Measurements from ENCODE around the gene MZF1. TPM values are rescaled to one million over a fixed set of nuclear protein-coding genes. Genes with fewer than 3 reads are reported as not detected.

The MZF1 gene
- total RNA-seq, 1 experiment from 2014 or later, result 16.5 TPM

- peak; percentile 57 for DNase-seq (ENCODE audit: low read depth)
These were observed 59.2 kb downstream of the MZF1 start for GRCh38 chr19:58513694-58514563.

DNA sequence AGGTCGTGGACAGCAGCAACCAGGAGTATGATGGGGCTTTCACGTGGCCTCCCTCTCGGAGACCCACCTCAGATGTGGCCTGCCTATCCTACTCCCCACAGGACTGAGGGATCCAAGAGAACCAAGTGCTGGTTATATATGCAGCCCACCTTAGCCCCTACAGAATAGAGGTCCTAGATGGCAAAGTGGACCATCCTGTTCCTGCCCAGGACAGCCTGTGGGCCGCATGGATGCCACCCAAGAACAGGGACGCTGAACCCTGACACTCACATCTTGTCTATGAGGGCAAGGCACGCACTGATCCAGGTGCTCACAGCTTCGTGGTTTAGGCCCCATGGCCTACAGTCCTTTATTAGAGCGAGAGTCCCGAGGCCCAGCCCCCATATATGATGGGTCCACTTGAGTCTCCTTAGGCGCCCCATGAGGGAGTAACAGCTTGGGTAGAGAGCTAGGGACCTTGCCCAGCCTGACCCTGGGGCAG is 59.9 kb downstream of the MZF1 start:
- DNase-seq (ENCODE audit: low read depth), result no peak

Other genes with a start within 250 kb of the MZF1 start
- gene ZSCAN22, start 246.3 kb downstream of the MZF1 start, total RNA-seq (2014; rRNA removed), result 2.6 and 3.5 TPM in 2 replicates
- gene A1BG, start 219.8 kb downstream of the MZF1 start, total RNA-seq (2014; rRNA removed), result 27.7 and 62.6 TPM in 2 replicates
- 1.1 TPM in 2 replicates for gene ZNF497, start 210.6 kb downstream of the MZF1 start, total RNA-seq (2014; rRNA removed)
- gene ZNF837, start 192.3 kb downstream of the MZF1 start, total RNA-seq (2014; rRNA removed), result 4.6 and 6.0 TPM in 2 replicates
- 1,719 and 2,296 TPM in 2 replicates for gene RPS5, start 186.1 kb downstream of the MZF1 start, total RNA-seq (2014; rRNA removed)
- 0.29 TPM in 1 of 2 replicates, not detected in the other for gene RNF225, start 177.7 kb downstream of the MZF1 start, total RNA-seq (2014; rRNA removed)
- 16.5 and 18.8 TPM in 2 replicates for gene ZNF584, start 164.7 kb downstream of the MZF1 start, total RNA-seq (2014; rRNA removed)
- gene ZNF132, start 133.2 kb downstream of the MZF1 start, total RNA-seq (2014; rRNA removed), result 5.3 and 5.7 TPM in 2 replicates
- gene ZNF324B, start 121.7 kb downstream of the MZF1 start, total RNA-seq (2014; rRNA removed), result 7.8 and 8.6 TPM in 2 replicates
- gene ZNF324, start 106.3 kb downstream of the MZF1 start, total RNA-seq (2014; rRNA removed), result 14.9 and 15.5 TPM in 2 replicates
- gene ZNF446, start 97.0 kb downstream of the MZF1 start, total RNA-seq (2014; rRNA removed), result 17.1 and 19.6 TPM in 2 replicates
- 2.7 and 9.9 TPM in 2 replicates for gene SLC27A5, start 61.3 kb downstream of the MZF1 start, total RNA-seq (2014; rRNA removed)
- 9.2 and 10.1 TPM in 2 replicates for gene ZBTB45, start 53.5 kb downstream of the MZF1 start, total RNA-seq (2014; rRNA removed)
- gene TRIM28, start 29.3 kb downstream of the MZF1 start, total RNA-seq (2014; rRNA removed), result 413 and 418 TPM in 2 replicates
- gene CHMP2A, start 18.2 kb downstream of the MZF1 start, total RNA-seq (2014; rRNA removed), result 84.8 and 125 TPM in 2 replicates
- 66.9 and 73.9 TPM in 2 replicates for gene UBE2M, start 14.7 kb downstream of the MZF1 start, total RNA-seq (2014; rRNA removed)

Measured in LHCN-M2 (cell line).